ENCODE measurements around the gene HIVEP3.

The HIVEP3 gene

GRCh38 chr1:41617336-41617735, 301.4 kb downstream of the HIVEP3 start:
- Histone ChIP-seq H3F3A (ENCODE audit: insufficient read depth, low read length) (peaks cover 22% of the 10 kb centered on the region), H2AFZ (ENCODE audit: low read length) (no peak overlapping the region), H3K9me2 (replicated peaks; ENCODE audit: insufficient read depth, low read length) (no peaks in the 10 kb centered on the region), H3K9ac (ENCODE audit: low read length) (no peak overlapping the region), H3K4me1 (ENCODE audit: low read length) (peaks cover 36% of the 10 kb centered on the region), H3K27me3 (replicated peaks; ENCODE audit: insufficient read depth, low read length) (no peaks in the 10 kb centered on the region), H3K27ac (ENCODE audit: low read length) (no peak overlapping the region), H3K36me3 (replicated peaks; ENCODE audit: insufficient read depth, low read length) (no peaks in the 10 kb centered on the region), H3K9me3 (replicated peaks; ENCODE audit: insufficient read depth, low read length) (no peaks in the 10 kb centered on the region), H3K79me2 (ENCODE audit: low read length) (peaks cover 3% of the 10 kb centered on the region; the same call in 1 of the 2 replicates), H3K4me2 (ENCODE audit: low read depth, low read length) (no peak overlapping the region), H4K20me1 (ENCODE audit: insufficient read depth, low read length) (no peaks in the 10 kb centered on the region), H3K4me3 (ENCODE audit: low read length) (no peak overlapping the region)
- no peak for DNase-seq
- TF ChIP-seq EZH2phosphoT487 (IDR thresholded peaks at IDR 0.05; ENCODE audit: low read length) (no peak), EZH2 (optimal IDR thresholded peaks at IDR 0.05; ENCODE audit: low read depth, low read length) (no peak), CTCF (IDR thresholded peaks at IDR 0.05; ENCODE audit: low read length) (no peak)

- no peak overlapping the region for H3K9ac ChIP-seq (ENCODE audit: low read length)
- no peak overlapping the region for H3K27ac ChIP-seq (ENCODE audit: low read length)
- H3K79me2 ChIP-seq (ENCODE audit: low read length): no peaks in the 10 kb centered on the region
These were observed 302.2 kb downstream of the HIVEP3 start for GRCh38 chr1:41616563-41616962.

GRCh38 chr1:41615981-41616380, 302.7 kb downstream of the HIVEP3 start:
- no peak overlapping the region for H2AFZ ChIP-seq (ENCODE audit: low read length)
- no peaks in the 10 kb centered on the region for H3K9me2 ChIP-seq (replicated peaks; ENCODE audit: insufficient read depth, low read length)
- no peaks in the 10 kb centered on the region for H3K36me3 ChIP-seq (replicated peaks; ENCODE audit: insufficient read depth, low read length)
- H3K27ac ChIP-seq (ENCODE audit: low read length): no peak overlapping the region
- TF ChIP-seq EZH2phosphoT487 (IDR thresholded peaks at IDR 0.05; ENCODE audit: low read length): no peak
- TF ChIP-seq CTCF (IDR thresholded peaks at IDR 0.05; ENCODE audit: low read length): no peak
- TF ChIP-seq EZH2 (optimal IDR thresholded peaks at IDR 0.05; ENCODE audit: low read depth, low read length): no peak
- no peak overlapping the region for H3K4me3 ChIP-seq (ENCODE audit: low read length)
- peaks cover 13% of the 10 kb centered on the region for H3F3A ChIP-seq (ENCODE audit: insufficient read depth, low read length)
- no peaks in the 10 kb centered on the region for H3K27me3 ChIP-seq (replicated peaks; ENCODE audit: insufficient read depth, low read length)
- H3K4me2 ChIP-seq (ENCODE audit: low read depth, low read length): no peak overlapping the region
- no peaks in the 10 kb centered on the region for H3K9me3 ChIP-seq (replicated peaks; ENCODE audit: insufficient read depth, low read length)
- H3K79me2 ChIP-seq (ENCODE audit: low read length): no peaks in the 10 kb centered on the region
- H3K9ac ChIP-seq (ENCODE audit: low read length): no peak overlapping the region
- no peaks in the 10 kb centered on the region for H4K20me1 ChIP-seq (ENCODE audit: insufficient read depth, low read length)
- DNase-seq: no peak
- H3K4me1 ChIP-seq (ENCODE audit: low read length): peaks cover 22% of the 10 kb centered on the region

More at GRCh38 chr1:41616563-41616962, 302.2 kb downstream of the HIVEP3 start:
- Histone ChIP-seq H3K4me2 (ENCODE audit: low read depth, low read length) (no peak overlapping the region), H3K4me1 (ENCODE audit: low read length) (peaks cover 28% of the 10 kb centered on the region), H2AFZ (ENCODE audit: low read length) (no peak overlapping the region), H3K9me3 (replicated peaks; ENCODE audit: insufficient read depth, low read length) (no peaks in the 10 kb centered on the region), H4K20me1 (ENCODE audit: insufficient read depth, low read length) (no peaks in the 10 kb centered on the region), H3K4me3 (ENCODE audit: low read length) (no peak overlapping the region), H3K36me3 (replicated peaks; ENCODE audit: insufficient read depth, low read length) (no peaks in the 10 kb centered on the region), H3F3A (ENCODE audit: insufficient read depth, low read length) (peaks cover 19% of the 10 kb centered on the region), H3K27me3 (replicated peaks; ENCODE audit: insufficient read depth, low read length) (no peaks in the 10 kb centered on the region), H3K9me2 (replicated peaks; ENCODE audit: insufficient read depth, low read length) (no peaks in the 10 kb centered on the region)
- DNase-seq: no peak
- TF ChIP-seq EZH2phosphoT487 (IDR thresholded peaks at IDR 0.05; ENCODE audit: low read length) (no peak), EZH2 (optimal IDR thresholded peaks at IDR 0.05; ENCODE audit: low read depth, low read length) (no peak), CTCF (IDR thresholded peaks at IDR 0.05; ENCODE audit: low read length) (no peak)
